Measurements from ENCODE around the gene RERE.
"Not testable (repeated sequence)": the region's sequence is repeated elsewhere in the genome, so short reads cannot be mapped to it uniquely, and the experiment has no call there.

Gene RERE

GRCh38 chr1:8796812-8797211 lies 20.6 kb downstream of the RERE start:
- no peak for DNase-seq

GRCh38 chr1:8794605-8795004 lies 22.8 kb downstream of the RERE start:
- DNase-seq, result peak; percentile 14

GRCh38 chr1:8791819-8792218 lies 25.6 kb downstream of the RERE start:
- DNase-seq, result no peak

- no peak for DNase-seq
Observed at GRCh38 chr1:8790987-8791386, 26.5 kb downstream of the RERE start.

GRCh38 chr1:8790478-8790877 lies 27.0 kb downstream of the RERE start:
- DNase-seq, result no peak

- no peak for DNase-seq
Observed at GRCh38 chr1:8789314-8790214, 27.9 kb downstream of the RERE start.

- DNase-seq, result no peak
Observed at GRCh38 chr1:8787218-8787617, 30.2 kb downstream of the RERE start.

- DNase-seq, result not testable (repeated sequence)
Observed at GRCh38 chr1:8786204-8786603, 31.2 kb downstream of the RERE start.

GRCh38 chr1:8782955-8783354 lies 34.5 kb downstream of the RERE start:
- no peak for DNase-seq

- no peak for DNase-seq
Observed at GRCh38 chr1:8782001-8782620, 35.3 kb downstream of the RERE start.

DNA sequence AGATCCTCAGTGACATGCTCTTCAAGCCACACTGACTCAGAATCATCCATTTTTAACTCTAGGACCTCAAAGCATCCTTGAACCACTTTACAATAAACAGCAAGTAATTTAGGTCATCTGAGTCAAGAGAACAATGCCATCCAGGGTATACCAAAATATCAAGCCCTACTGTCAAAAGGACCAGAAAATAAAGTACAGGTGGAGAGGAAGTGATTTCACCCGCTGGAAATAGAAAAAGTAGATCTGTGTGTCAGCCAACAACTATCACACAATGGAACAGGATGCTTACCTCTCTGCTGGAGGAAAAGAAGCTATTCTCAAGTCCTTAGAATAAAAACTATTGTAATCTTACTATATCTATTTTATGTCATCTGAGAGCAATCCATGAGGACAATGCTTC lies 37.0 kb downstream of the RERE start:
- DNase-seq, result no peak

DNA sequence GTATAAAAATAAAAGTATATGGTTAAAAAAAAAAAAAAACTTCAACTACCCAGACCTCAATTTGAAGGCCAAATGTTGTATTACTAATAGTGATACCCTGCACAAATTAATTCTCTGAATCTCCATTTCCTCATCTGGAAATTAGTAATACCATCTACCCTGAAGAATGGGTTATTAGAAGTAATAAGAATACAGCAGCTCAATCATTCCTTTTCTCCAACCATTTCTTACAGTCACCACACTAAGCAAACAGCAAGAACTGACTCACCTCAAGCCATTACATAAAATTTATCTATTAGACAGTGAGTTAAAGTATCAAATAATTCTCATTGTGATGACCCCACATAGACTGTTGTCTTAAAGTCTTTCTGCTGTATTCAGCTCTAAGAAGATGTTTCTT lies 39.6 kb downstream of the RERE start:
- no peak for DNase-seq

GRCh38 chr1:8776104-8776503 lies 41.3 kb downstream of the RERE start:
- DNase-seq, result no peak

DNA sequence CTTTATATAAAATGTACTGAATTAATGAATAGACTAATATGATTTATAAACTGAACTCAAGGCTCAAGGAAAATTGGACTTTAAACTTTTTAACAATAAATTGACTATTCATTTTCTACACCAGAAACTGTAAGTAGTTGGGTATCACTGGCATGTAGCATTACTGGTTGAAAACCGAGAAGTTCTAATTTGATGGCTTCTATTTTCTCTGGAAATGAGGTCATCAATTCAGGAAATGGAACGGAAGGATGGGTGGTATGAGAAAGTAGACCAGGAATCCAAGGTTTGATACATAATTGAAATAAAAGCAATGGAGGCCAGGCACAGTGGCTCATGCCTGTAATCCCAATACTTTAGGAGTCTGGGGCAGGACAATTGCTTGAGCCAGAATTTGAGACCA lies 50.4 kb downstream of the RERE start:
- DNase-seq, result no peak

DNA sequence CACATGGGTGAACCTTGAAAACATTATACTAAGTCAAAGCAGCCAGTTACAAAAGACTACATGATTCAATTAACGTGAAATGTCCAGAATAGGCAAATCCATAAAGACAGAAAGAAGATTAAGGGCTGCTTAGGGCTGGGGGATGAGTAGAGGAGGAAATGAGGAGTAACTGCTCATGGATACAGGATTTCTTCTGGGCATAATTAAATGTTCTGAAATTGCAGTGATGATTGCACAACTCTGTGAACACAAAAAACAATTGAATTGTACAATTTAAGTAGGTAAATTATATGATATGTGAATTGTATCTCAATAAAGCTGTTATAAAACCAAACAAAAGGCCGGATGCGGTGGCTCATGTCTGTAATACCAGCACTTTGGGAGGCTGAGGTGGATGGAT lies 52.2 kb downstream of the RERE start:
- no peak for DNase-seq

DNA sequence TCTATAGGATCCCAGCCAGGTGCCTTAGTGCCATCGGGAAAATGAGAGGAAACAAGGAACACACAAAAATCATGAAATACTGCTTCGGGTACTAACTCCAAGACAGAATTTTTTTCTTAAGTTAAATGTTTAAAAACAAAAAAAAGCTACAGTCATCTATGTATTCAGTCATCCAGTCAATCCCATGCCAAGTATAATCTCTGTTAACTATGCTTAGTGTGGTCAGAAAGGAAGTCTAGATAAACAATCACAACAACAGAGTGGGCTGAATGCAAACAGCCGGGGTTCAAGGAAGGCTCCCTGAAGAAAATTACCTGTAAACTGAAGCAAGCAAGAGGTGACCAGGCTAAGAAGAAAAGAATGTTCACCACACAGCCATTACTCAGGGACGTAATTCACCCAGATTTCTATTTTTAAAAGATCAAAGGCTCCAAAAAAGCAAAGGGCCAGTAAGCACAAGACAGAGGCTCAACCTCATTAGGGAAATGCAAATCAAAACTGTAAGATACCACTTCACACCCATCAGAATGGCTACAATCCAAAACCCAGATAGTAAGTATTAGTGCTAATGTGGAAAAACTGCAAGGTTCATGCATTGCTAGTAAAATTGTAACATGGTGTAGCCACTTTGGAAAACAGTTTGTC lies 53.0 kb downstream of the RERE start:
- no peak for DNase-seq

- DNase-seq, result no peak
Observed at GRCh38 chr1:8763888-8764287, 53.6 kb downstream of the RERE start.

DNA sequence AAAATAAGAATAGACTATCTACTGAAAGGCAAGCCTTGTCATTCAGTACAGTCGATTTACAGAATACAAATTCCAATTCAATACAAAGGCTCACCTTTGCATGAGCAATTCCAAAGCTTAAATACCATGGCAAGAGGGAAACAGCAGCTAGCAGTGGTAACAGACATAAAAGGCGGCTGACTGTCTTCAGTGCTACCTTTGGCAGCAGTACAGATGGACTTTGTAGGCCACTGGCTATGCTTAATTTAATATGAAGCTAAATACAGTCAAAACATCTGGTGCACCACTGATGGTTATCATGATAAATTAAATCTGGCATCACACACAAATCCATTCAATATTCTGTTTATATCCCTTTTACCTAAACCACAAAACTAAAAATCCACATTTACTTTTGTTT lies 62.4 kb downstream of the RERE start:
- DNase-seq, result no peak

DNA sequence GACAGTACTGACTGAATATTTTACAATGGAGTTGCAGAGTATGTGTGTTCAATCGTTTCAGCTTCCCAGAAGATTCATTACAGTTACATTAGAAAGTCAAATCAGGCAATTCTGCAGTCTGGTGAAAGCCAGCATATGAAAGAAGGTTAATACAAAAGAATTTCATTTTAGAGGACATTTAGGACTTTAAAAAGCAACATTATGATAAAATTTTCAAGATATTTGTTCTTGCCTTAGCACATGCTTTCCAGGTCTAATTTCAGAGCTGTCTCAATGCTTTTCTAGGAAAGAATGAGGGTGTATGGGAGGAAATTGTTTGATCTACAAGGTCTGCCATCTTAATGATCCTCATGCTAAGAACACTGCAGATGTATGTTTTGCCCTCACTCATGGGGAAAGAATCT lies 63.2 kb downstream of the RERE start:
- DNase-seq, result no peak

- DNase-seq, result no peak
Observed at GRCh38 chr1:8753736-8754135, 63.7 kb downstream of the RERE start.

- DNase-seq, result no peak
Observed at GRCh38 chr1:8752921-8753713, 64.3 kb downstream of the RERE start.

- DNase-seq, result no peak
Observed at GRCh38 chr1:8752411-8752810, 65.0 kb downstream of the RERE start.

- DNase-seq, result no peak
Observed at GRCh38 chr1:8751984-8752383, 65.5 kb downstream of the RERE start.
